ENCODE data around the gene ITIH4.

Gene ITIH4

DNA sequence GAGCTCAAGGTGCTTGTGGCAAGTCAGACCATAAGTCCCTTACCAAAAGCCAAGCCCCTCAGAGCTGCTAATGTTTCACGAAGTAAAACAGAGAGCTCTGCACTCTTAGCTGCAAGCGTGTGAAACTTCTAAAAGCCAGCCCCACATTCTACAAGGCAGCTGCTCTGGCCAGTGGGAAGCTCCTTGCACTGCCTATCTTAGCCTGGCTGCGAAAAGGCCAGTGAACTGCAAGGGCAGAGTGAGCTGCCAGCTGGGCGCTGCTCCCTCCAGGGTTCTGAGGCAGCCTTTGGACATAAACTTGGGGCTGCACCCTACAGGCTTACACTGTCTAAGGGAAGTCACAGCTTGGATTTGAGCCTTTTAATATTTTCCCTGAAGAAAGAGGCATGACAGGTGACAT is 6.5 kb upstream of the ITIH4 start:
- DNase-seq: no peak
- no peaks in the 10 kb centered on the region for H3K27me3 ChIP-seq (ENCODE audit: insufficient read depth, low read depth, severe bottlenecking)
- H3K27ac ChIP-seq: no peak overlapping the region
- H3K9me3 ChIP-seq (ENCODE audit: severe bottlenecking): no peaks in the 10 kb centered on the region
- TF ChIP-seq, protein P1, sequence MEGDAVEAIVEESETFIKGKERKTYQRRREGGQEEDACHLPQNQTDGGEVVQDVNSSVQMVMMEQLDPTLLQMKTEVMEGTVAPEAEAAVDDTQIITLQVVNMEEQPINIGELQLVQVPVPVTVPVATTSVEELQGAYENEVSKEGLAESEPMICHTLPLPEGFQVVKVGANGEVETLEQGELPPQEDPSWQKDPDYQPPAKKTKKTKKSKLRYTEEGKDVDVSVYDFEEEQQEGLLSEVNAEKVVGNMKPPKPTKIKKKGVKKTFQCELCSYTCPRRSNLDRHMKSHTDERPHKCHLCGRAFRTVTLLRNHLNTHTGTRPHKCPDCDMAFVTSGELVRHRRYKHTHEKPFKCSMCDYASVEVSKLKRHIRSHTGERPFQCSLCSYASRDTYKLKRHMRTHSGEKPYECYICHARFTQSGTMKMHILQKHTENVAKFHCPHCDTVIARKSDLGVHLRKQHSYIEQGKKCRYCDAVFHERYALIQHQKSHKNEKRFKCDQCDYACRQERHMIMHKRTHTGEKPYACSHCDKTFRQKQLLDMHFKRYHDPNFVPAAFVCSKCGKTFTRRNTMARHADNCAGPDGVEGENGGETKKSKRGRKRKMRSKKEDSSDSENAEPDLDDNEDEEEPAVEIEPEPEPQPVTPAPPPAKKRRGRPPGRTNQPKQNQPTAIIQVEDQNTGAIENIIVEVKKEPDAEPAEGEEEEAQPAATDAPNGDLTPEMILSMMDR (IDR thresholded peaks at IDR 0.05; ENCODE audit: low read depth, low read length): no peak
- H3K36me3 ChIP-seq: no peaks in the 10 kb centered on the region; the same call in 1 of the 2 replicates
- no peak overlapping the region for H3K4me3 ChIP-seq (ENCODE audit: low read depth, low read length)

- Histone ChIP-seq H3K27me3 (ENCODE audit: insufficient read depth, low read depth, severe bottlenecking) (no peaks in the 10 kb centered on the region), H3K9me3 (ENCODE audit: severe bottlenecking) (no peaks in the 10 kb centered on the region), H3K4me3 (ENCODE audit: low read depth, low read length) (no peak overlapping the region), H3K27ac (no peak overlapping the region), H3K36me3 (no peaks in the 10 kb centered on the region; the same call in 1 of the 2 replicates)
- no peak for DNase-seq
- TF ChIP-seq, protein P1 (IDR thresholded peaks at IDR 0.05; ENCODE audit: low read depth, low read length): no peak
These were observed 6.0 kb upstream of the ITIH4 start for GRCh38 chr3:52836471-52836845.

DNA sequence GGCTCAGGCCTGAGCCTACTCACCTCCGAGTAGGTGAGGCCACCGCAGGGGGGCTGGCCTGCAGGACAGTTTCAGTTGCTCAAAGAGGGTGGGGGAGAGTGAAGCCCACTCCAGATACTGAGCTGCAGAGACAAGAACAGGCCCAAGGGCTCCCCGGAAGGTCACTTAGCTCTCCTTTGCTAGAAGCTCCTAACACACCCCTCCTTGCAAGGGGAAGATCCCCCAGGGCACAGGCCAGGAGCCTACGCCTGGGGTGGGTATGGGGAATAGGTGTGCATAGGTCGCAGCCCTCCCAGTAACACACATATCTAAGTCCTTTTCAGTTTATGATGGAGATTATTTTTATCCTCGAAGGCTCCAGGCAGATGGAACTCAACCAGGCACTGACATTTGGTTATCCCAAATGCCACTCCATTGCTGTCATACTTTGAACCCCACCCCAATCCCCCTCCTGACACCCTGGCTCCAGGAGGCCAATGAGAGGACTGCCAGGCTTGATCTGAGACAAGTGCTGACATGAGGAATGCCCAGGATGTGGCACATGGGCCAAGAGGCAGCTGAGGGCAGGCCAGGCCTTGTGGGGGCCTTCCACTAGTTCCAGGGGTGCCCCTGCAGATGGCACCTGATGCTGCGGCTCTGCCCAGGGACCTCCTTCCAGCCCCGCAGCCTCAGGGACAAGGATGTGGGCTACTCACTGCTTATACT is 5.4 kb upstream of the ITIH4 start:
- H3K27me3 ChIP-seq (ENCODE audit: insufficient read depth, low read depth, severe bottlenecking): no peaks in the 10 kb centered on the region
- no peak overlapping the region for H3K4me3 ChIP-seq (ENCODE audit: low read depth, low read length)
- H3K36me3 ChIP-seq: no peaks in the 10 kb centered on the region; the same call in 1 of the 2 replicates
- H3K9me3 ChIP-seq (ENCODE audit: severe bottlenecking): no peaks in the 10 kb centered on the region
- no peak for DNase-seq
- no peak overlapping the region for H3K27ac ChIP-seq
- TF ChIP-seq, protein P1 (IDR thresholded peaks at IDR 0.05; ENCODE audit: low read depth, low read length): no peak

DNA sequence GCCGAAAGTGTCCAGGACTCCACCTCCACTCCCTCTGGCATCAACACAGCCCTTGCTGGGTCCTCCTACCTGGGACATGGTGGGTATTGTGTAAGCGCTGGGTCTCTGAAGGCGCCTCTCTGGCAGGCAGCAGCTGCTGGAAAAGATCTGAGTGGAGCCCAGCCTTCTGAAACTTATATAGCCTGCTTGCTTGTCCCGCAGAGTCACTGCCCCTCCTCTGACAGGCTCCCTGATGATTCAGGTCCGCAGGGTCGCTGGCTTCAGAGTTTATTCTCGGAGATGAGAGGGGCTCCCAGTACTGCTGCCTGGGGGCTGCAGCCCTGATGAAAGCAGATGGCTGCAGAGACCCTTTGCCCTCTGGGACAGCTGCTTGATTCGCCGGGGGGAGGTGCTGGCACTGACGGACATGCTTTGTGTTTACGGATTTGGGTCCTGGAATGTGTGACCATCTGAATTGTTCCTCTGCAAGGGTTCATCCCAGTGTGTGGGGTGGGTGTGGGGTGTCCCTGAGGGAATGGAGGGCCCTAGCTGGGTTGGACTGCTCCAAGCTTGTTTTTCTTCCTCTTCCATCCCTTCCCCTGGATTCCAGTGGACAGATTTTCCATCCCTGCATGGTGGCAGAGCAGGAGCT is 4.5 kb upstream of the ITIH4 start, which contains the start of gene MUSTN1:
Gene MUSTN1, minus strand, starts transcription at position 149 of the 631 bp plus-strand sequence. Its CDS starts 71 bp downstream, at position 78.
- H3K27me3 ChIP-seq (ENCODE audit: insufficient read depth, low read depth, severe bottlenecking): no peaks in the 10 kb centered on the region
- H3K27ac ChIP-seq: no peak within 1 kb of the TSS
- TF ChIP-seq, protein P1 (IDR thresholded peaks at IDR 0.05; ENCODE audit: low read depth, low read length): no peak
- DNase-seq: no peak
- H3K4me3 ChIP-seq (ENCODE audit: low read depth, low read length): no peak within 1 kb of the TSS
- no peaks in the 10 kb centered on the region for H3K9me3 ChIP-seq (ENCODE audit: severe bottlenecking)
- H3K36me3 ChIP-seq: no peaks in the 10 kb centered on the region; the same call in 1 of the 2 replicates

- Histone ChIP-seq H3K27ac (no peak overlapping the region), H3K27me3 (ENCODE audit: insufficient read depth, low read depth, severe bottlenecking) (no peaks in the 10 kb centered on the region), H3K4me3 (ENCODE audit: low read depth, low read length) (no peak overlapping the region), H3K9me3 (ENCODE audit: severe bottlenecking) (no peaks in the 10 kb centered on the region), H3K36me3 (no peaks in the 10 kb centered on the region)
- no peak for DNase-seq
- TF ChIP-seq, protein P1 (IDR thresholded peaks at IDR 0.05; ENCODE audit: low read depth, low read length): no peak
These were observed 2.7 kb upstream of the ITIH4 start for GRCh38 chr3:52833202-52833601.

Data from WERI-Rb-1 (cell line).